ENCODE measurements around the gene COPRS.

DNA sequence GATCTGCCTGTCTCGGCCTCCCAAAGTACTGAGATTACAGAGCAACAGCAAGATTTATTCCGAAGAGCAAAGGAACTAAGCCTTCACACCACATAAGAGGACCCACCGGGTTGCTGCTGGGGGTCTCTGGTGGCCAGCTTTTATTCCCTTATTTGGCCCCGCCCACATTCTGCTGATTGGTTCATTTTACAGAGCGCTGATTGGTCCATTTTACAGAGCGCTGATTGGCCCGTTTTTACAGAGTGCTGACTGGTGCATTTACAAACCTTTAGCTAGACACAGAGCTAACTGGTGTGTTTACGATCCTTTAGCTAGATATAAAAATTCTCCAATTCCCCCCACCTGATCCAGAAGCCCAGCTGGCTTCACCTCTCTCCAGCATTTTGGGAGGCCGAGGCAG lies 26.3 kb downstream of the COPRS start:
- TF ChIP-seq FOXA1 (IDR thresholded peaks at IDR 0.05), result no peak
- no peak for TF ChIP-seq FOXM1 (IDR thresholded peaks at IDR 0.05; ENCODE audit: borderline replicate concordance)
- TF ChIP-seq SP1 (IDR thresholded peaks at IDR 0.05), result no peak
- TF ChIP-seq L3MBTL2 (conservative IDR thresholded peaks at IDR 0.05), result no peak
- TF ChIP-seq NFRKB (IDR thresholded peaks at IDR 0.05), result no peak
- TF ChIP-seq BHLHE40 (IDR thresholded peaks at IDR 0.05; ENCODE audit: borderline replicate concordance), result no peak
- no peak for TF ChIP-seq FOXK2 (IDR thresholded peaks at IDR 0.05)
- TF ChIP-seq HDGF (IDR thresholded peaks at IDR 0.05; ENCODE audit: borderline replicate concordance), result no peak
- no peak for TF ChIP-seq SUZ12 (IDR thresholded peaks at IDR 0.05)
